Mesothelial cell of epicardium (in vitro differentiated cells): ENCODE data around the gene PYGL. TPM values are rescaled to one million over a fixed set of nuclear protein-coding genes. Genes with fewer than 3 reads are reported as not detected.

Experiments used
- DNase-seq, 2 experiments: peaks; one replicate each; pipeline ENCODE4 v3.0.0; 2021; ENCODE audit warnings: low spot score in 2 of 2; ENCODE audit not compliant: unreplicated experiment in 2 of 2
- H3K27ac Mint-ChIP-seq: 2 replicates; pipeline ENCODE4 v1.8.0; 2021; ENCODE audit warnings: mixed read lengths
- H3K27me3 Mint-ChIP-seq: 2 replicates; pipeline ENCODE4 v1.8.0; 2021; ENCODE audit warnings: low read depth, mixed read lengths
- H3K36me3 Mint-ChIP-seq: 2 replicates; pipeline ENCODE4 v1.8.0; 2021; ENCODE audit warnings: mixed read lengths
- H3K4me1 Mint-ChIP-seq: 2 replicates; pipeline ENCODE4 v1.8.0; 2021; ENCODE audit warnings: mixed read lengths
- H3K4me3 Mint-ChIP-seq: 2 replicates; pipeline ENCODE4 v1.8.0; 2021; ENCODE audit warnings: mild to moderate bottlenecking, moderate library complexity, mixed read lengths
- H3K9me3 Mint-ChIP-seq: 2 replicates; pipeline ENCODE4 v1.8.0; 2021; ENCODE audit warnings: mixed read lengths
- total RNA-seq: library from RNA; stranded (reverse); gene quantifications from 3 replicates; pipeline ENCODE4 v1.2.1, GENCODE V29; 2021
- TF ChIP-seq, protein P1 (sequence below): fragments of 200-600 bp; sonication (generic); IDR thresholded peaks from one replicate; pipeline ENCODE4 v1.5.0; 2021; ENCODE audit warnings: antibody characterized with exemption; ENCODE audit not compliant: unreplicated experiment

PYGL gene
- total RNA-seq, 1 donor from 2014 or later, result 21.6 TPM

DNA sequence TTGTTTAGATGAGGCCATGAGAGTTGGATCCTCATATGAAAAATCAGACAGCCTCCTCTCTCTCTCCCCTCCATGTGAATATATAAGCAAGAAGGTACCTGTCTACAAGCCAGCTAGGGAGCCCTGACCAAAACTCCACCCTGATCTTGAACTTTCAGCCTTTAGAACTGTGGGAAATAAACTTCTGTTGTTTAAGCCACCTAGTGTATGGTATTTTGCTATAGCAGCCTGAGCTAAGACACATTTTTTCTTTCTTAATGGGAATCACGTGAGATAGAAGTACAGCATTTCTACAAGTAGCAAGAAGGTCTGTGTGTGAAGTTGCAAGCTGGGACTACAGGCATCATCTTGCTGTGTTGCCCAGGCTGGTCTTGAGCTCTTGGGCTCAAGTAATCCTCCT is 88.7 kb downstream of the PYGL start:
- peaks cover 13% of the 10 kb centered on the region for H3K4me1 Mint-ChIP-seq
- H3K9me3 Mint-ChIP-seq, result no peaks in the 10 kb centered on the region
- no peaks in the 10 kb centered on the region for H3K27me3 Mint-ChIP-seq
- no peaks in the 10 kb centered on the region for H3K36me3 Mint-ChIP-seq
- DNase-seq, result no peak
- no peak overlapping the region for H3K27ac Mint-ChIP-seq
- TF ChIP-seq, protein P1, sequence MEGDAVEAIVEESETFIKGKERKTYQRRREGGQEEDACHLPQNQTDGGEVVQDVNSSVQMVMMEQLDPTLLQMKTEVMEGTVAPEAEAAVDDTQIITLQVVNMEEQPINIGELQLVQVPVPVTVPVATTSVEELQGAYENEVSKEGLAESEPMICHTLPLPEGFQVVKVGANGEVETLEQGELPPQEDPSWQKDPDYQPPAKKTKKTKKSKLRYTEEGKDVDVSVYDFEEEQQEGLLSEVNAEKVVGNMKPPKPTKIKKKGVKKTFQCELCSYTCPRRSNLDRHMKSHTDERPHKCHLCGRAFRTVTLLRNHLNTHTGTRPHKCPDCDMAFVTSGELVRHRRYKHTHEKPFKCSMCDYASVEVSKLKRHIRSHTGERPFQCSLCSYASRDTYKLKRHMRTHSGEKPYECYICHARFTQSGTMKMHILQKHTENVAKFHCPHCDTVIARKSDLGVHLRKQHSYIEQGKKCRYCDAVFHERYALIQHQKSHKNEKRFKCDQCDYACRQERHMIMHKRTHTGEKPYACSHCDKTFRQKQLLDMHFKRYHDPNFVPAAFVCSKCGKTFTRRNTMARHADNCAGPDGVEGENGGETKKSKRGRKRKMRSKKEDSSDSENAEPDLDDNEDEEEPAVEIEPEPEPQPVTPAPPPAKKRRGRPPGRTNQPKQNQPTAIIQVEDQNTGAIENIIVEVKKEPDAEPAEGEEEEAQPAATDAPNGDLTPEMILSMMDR, result no peak
- no peak overlapping the region for H3K4me3 Mint-ChIP-seq

Other genes starting within 250 kb of the PYGL start
- gene NIN, start 113.3 kb downstream of the PYGL start, total RNA-seq, result 26.7 to 33.2 TPM (median 29.3 TPM) in 3 replicates
- gene ABHD12B, start 72.4 kb downstream of the PYGL start, total RNA-seq, result 0.16 to 0.47 TPM (median 0.27 TPM) in 3 replicates
- 8.4 to 11.3 TPM (median 8.9 TPM) in 3 replicates for gene TRIM9, start 150.6 kb upstream of the PYGL start, total RNA-seq